Neuronal stem cell (in vitro differentiated cells): ENCODE measurements around the gene SEMA6D.

Experiments
- DNase-seq: peaks from one replicate; pipeline ENCODE4 v3.0.0-alpha.2; 2013; ENCODE audit warnings: low spot score
- H2AFZ ChIP-seq: one replicate; pipeline ENCODE4 v1.6.1; 2013; ENCODE audit warnings: mild to moderate bottlenecking, low read length, inconsistent platforms
- H2AK5ac ChIP-seq: 2 replicates; pipeline ENCODE4 v1.6.1; 2013; ENCODE audit warnings: low read depth, mild to moderate bottlenecking, inconsistent platforms, low read length, moderate library complexity, mixed read lengths
- H2BK120ac ChIP-seq: 2 replicates; pipeline ENCODE4 v1.6.1; 2013; ENCODE audit warnings: low read depth, mild to moderate bottlenecking, inconsistent platforms, low read length, moderate library complexity, mixed read lengths
- H2BK12ac ChIP-seq: one replicate; pipeline ENCODE4 v1.6.1; 2013; ENCODE audit warnings: low read length, inconsistent platforms
- H2BK15ac ChIP-seq: 2 replicates; pipeline ENCODE4 v1.6.1; 2013; ENCODE audit warnings: mild to moderate bottlenecking, low read length, inconsistent platforms, mixed read lengths
- H2BK5ac ChIP-seq: one replicate; pipeline ENCODE4 v1.6.1; 2013; ENCODE audit warnings: inconsistent platforms, mild to moderate bottlenecking, low read length, moderate library complexity
- H3K14ac ChIP-seq: one replicate; pipeline ENCODE4 v1.6.1; 2013; ENCODE audit warnings: low read length, inconsistent platforms
- H3K18ac ChIP-seq: 2 replicates; pipeline ENCODE4 v1.6.1; 2013; ENCODE audit warnings: low read length, inconsistent platforms
- H3K23ac ChIP-seq: 2 replicates; pipeline ENCODE4 v1.6.1; 2013; ENCODE audit warnings: low read depth, mild to moderate bottlenecking, mixed read lengths, low read length, inconsistent platforms; ENCODE audit not compliant: poor library complexity
- H3K27ac ChIP-seq: replicated peaks from 3 replicates; pipeline ENCODE4 v1.5.1; 2013; ENCODE audit warnings: low read length, inconsistent platforms
- H3K27me3 ChIP-seq, 3 experiments: 2 replicates each; pipeline ENCODE4 v1.6.1; 2013; ENCODE audit warnings: low read length in 3 of 3, mild to moderate bottlenecking in 2 of 3, inconsistent platforms in 1 of 3, low read depth in 1 of 3, mixed read lengths in 1 of 3, moderate library complexity in 1 of 3; ENCODE audit not compliant: control insufficient read depth in 3 of 3, insufficient read depth in 3 of 3
- H3K36me3 ChIP-seq, 2 donors: replicated peaks in 1 of 2; 2 replicates each; pipeline ENCODE4 v1.6.1; 2013; ENCODE audit warnings: low read length in 2 of 2; ENCODE audit not compliant: control insufficient read depth in 2 of 2, insufficient read depth in 2 of 2
- H3K4ac ChIP-seq: 2 replicates; pipeline ENCODE4 v1.6.1; 2013; ENCODE audit warnings: inconsistent platforms, mild to moderate bottlenecking, low read length, moderate library complexity
- H3K4me1 ChIP-seq, 2 donors: 1 replicate in 1 of 2; 2 replicates in 1 of 2; pipeline ENCODE4 v1.6.1; 2013; ENCODE audit warnings: low read length in 2 of 2, low read depth in 1 of 2; ENCODE audit not compliant: control insufficient read depth in 2 of 2, insufficient read depth in 1 of 2
- H3K4me2 ChIP-seq: one replicate; pipeline ENCODE4 v1.6.1; 2013; ENCODE audit warnings: mild to moderate bottlenecking, low read length, inconsistent platforms; ENCODE audit not compliant: insufficient read depth, poor library complexity, severe bottlenecking
- H3K4me3 ChIP-seq, 2 donors: 2 replicates each; pipeline ENCODE4 v1.5.1; 2013; ENCODE audit warnings: low read length in 2 of 2, mild to moderate bottlenecking in 2 of 2, inconsistent platforms in 1 of 2, moderate library complexity in 1 of 2
- H3K79me1 ChIP-seq: one replicate; pipeline ENCODE4 v1.6.1; 2013; ENCODE audit warnings: low read depth, mild to moderate bottlenecking, inconsistent platforms, low read length, moderate library complexity
- H3K9ac ChIP-seq: one replicate; pipeline ENCODE4 v1.6.1; 2013; ENCODE audit warnings: mild to moderate bottlenecking, low read depth, low read length, inconsistent platforms; ENCODE audit not compliant: poor library complexity
- H3K9me3 ChIP-seq, 2 donors: replicated peaks in 1 of 2; 2 replicates each; pipeline versions ENCODE3 to v1.6.1; 2013; ENCODE audit warnings: low read length in 2 of 2, mild to moderate bottlenecking in 2 of 2, inconsistent platforms in 1 of 2, low read depth in 1 of 2, mixed read lengths in 1 of 2, moderate library complexity in 1 of 2; ENCODE audit not compliant: control insufficient read depth in 2 of 2, insufficient read depth in 1 of 2
- H4K8ac ChIP-seq: one replicate; pipeline ENCODE4 v1.6.1; 2013; ENCODE audit warnings: low read depth, mild to moderate bottlenecking, inconsistent platforms, low read length, moderate library complexity
- H4K91ac ChIP-seq: one replicate; pipeline ENCODE4 v1.6.1; 2013; ENCODE audit warnings: low read length, low read depth, mild to moderate bottlenecking, inconsistent platforms; ENCODE audit not compliant: poor library complexity
- WGBS, 2 donors: extraction: QIAGEN DNeasy Blood & Tissue Kit; methylation state at CpG; one replicate each; pipeline ENCODE4 v1.1.7; 2013; ENCODE audit warnings: missing lambda C conversion rate in 2 of 2, mixed read lengths in 1 of 2; ENCODE audit not compliant: insufficient read length in 2 of 2, insufficient replicate concordance in 1 of 2; ENCODE audit errors: extremely low coverage in 2 of 2; 5-methylcytosine and 5-hydroxymethylcytosine counted together

SEMA6D gene

DNA sequence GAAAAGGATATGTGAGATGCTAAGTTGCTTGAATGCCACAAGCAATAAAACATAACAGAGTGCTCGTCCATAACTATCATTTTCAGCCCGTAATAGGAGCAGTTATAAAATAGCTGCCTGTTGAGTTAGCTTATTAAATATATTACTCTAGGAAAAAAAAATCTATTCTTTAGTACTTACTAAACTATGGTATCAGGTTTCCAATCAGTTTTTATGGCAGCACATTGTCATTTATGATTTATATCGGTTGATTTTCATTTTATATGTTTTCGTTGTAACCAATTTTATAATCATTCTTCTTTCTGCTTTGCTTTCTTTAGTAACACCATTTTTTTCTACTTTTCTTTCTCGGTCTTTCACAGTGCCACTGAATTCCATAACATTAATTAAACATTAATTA is 51.9 kb downstream of the SEMA6D start:
- H4K91ac ChIP-seq, result no peak overlapping the region
- no peak overlapping the region for H2AFZ ChIP-seq
- no peaks in the 10 kb centered on the region for H3K9me3 ChIP-seq
- no peak overlapping the region for H2BK120ac ChIP-seq
- H3K14ac ChIP-seq, result no peak overlapping the region
- H3K36me3 ChIP-seq, result peaks cover 0 to 8% of the 10 kb centered on the region in 2 donors
- H2BK5ac ChIP-seq, result no peak overlapping the region
- no peak overlapping the region for H2AK5ac ChIP-seq
- DNase-seq, result no peak
- WGBS, 2 donors, result 100% methylated on average over 1 of the region's 5 CpGs; no CpG with 5 or more reads in 1 of the 2 donors
- H3K27ac ChIP-seq, result no peak overlapping the region
- H3K18ac ChIP-seq, result no peak overlapping the region
- H3K4ac ChIP-seq, result no peak overlapping the region
- H4K8ac ChIP-seq, result no peak overlapping the region
- H3K4me2 ChIP-seq, result no peak overlapping the region
- no peak overlapping the region for H2BK12ac ChIP-seq
- no peaks in the 10 kb centered on the region for H3K27me3 ChIP-seq
- no peaks in the 10 kb centered on the region for H3K79me1 ChIP-seq
- no peak overlapping the region for H2BK15ac ChIP-seq
- H3K4me3 ChIP-seq, result no peak overlapping the region
- H3K4me1 ChIP-seq, result peaks cover 0 to 2% of the 10 kb centered on the region in 2 donors
- H3K23ac ChIP-seq, result no peak overlapping the region
- H3K9ac ChIP-seq, result no peak overlapping the region

DNA sequence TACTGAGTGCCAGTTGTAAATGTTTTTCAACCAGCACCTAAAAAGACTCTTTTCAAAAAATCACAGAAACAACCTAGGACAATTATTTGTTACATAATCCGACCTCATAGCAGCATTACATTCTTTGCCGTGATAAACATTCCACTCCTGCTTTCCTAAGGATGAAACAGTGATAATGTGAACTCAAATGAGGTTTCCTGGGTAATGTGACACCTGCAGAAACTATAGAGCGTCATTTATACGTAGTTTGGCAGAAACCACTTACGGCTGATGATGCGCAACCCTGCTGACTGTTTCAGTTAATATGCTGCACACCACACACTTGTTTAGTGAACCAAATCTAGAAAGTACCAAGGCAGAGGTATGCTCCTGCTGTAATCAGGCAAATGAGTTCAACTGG is 55.8 kb downstream of the SEMA6D start:
- Histone ChIP-seq H3K4me2 (no peak overlapping the region), H3K27me3 (no peaks in the 10 kb centered on the region), H2AFZ (no peak overlapping the region), H2BK15ac (no peak overlapping the region), H3K18ac (no peak overlapping the region), H2BK120ac (no peak overlapping the region), H2AK5ac (no peak overlapping the region), H3K4ac (no peak overlapping the region), H2BK5ac (no peak overlapping the region), H3K79me1 (no peaks in the 10 kb centered on the region), H3K14ac (no peak overlapping the region), H3K4me3 (no peak overlapping the region), H2BK12ac (no peak overlapping the region), H3K23ac (no peak overlapping the region), H3K9ac (no peak overlapping the region), H3K36me3 (peaks cover 0 to 6% of the 10 kb centered on the region in 2 donors), H3K9me3 (no peaks in the 10 kb centered on the region), H4K91ac (no peak overlapping the region), H4K8ac (no peak overlapping the region), H3K27ac (no peak overlapping the region), H3K4me1 (peaks cover 0 to 2% of the 10 kb centered on the region in 2 donors)
- no peak for DNase-seq
- WGBS, 2 donors, result no CpG with 5 or more reads among the region's 6 CpGs

DNA sequence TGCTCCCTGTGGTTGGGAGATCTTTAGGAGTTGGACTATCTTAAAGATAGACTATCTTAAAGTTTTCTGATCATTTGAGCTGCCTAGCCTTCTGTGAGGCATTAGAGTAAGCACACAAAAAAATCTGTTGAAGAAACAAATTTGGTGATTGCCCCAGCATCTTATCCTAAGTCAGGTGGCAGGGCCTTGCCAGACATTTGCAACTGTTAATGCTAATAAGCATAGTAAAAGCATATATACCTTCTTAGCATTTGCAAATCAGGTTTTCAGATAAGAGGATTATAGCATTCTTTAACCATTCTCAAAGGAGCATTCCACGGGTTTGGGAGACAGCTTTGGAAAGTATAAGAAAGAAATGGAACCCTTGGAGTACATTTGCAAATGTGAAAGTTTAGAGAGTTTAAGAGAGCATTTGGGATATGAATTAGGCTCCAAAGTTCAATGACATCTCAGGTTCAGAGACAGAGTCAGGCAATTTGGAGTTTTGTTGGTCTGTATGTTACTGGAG is 61.0 kb downstream of the SEMA6D start:
- Histone ChIP-seq H4K91ac (no peak overlapping the region), H3K9ac (no peak overlapping the region), H2BK12ac (no peak overlapping the region), H3K23ac (no peak overlapping the region), H3K79me1 (no peaks in the 10 kb centered on the region), H3K36me3 (no peaks in the 10 kb centered on the region), H2AK5ac (no peak overlapping the region), H3K4me3 (no peak overlapping the region), H3K4ac (no peak overlapping the region), H3K4me2 (no peak overlapping the region), H2AFZ (no peak overlapping the region), H3K14ac (no peak overlapping the region), H3K9me3 (no peaks in the 10 kb centered on the region), H3K4me1 (peaks cover 0 to 1% of the 10 kb centered on the region in 2 donors), H2BK5ac (no peak overlapping the region), H2BK120ac (no peak overlapping the region), H4K8ac (no peak overlapping the region), H3K27me3 (no peaks in the 10 kb centered on the region), H2BK15ac (no peak overlapping the region), H3K27ac (no peak overlapping the region), H3K18ac (no peak overlapping the region)
- no peak for DNase-seq
- no CpG with 5 or more reads among the region's 1 CpG for WGBS, 2 donors

DNA sequence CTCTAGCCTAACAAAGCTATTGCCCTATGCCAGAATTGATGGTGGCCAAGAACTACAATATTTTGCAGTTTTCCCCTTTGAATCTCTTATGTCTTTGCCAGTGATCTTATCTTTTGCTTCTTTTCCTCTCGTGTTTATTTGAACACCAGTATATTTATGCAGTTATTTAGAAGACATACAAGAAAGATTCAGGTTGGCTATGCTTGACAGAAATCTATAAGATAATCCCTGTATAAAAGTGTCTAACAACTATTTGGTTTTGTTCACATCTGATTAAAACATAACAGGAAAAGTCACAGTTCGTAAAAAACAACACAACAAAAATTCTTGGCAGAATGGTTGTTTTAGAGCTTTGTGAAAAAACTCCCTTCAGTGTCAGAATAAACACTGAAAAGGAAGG is 63.7 kb downstream of the SEMA6D start:
- Histone ChIP-seq H3K4me1 (peaks cover 0 to 1% of the 10 kb centered on the region in 2 donors), H3K36me3 (no peaks in the 10 kb centered on the region), H3K9ac (no peak overlapping the region), H3K23ac (no peak overlapping the region), H2BK15ac (no peak overlapping the region), H4K8ac (no peak overlapping the region), H3K9me3 (no peaks in the 10 kb centered on the region), H4K91ac (no peak overlapping the region), H3K4ac (no peak overlapping the region), H3K27ac (no peak overlapping the region), H3K4me2 (no peak overlapping the region), H3K4me3 (no peak overlapping the region), H2AFZ (no peak overlapping the region), H2BK120ac (no peak overlapping the region), H2BK5ac (no peak overlapping the region), H2AK5ac (no peak overlapping the region), H3K79me1 (no peaks in the 10 kb centered on the region), H3K14ac (no peak overlapping the region), H2BK12ac (no peak overlapping the region), H3K27me3 (no peaks in the 10 kb centered on the region), H3K18ac (no peak overlapping the region)
- no peak for DNase-seq
- no CpG with 5 or more reads among the region's 2 CpGs for WGBS, 2 donors
